Skin of body (tissue), 2 donors: ENCODE results near the gene EPHA4. TPM values are rescaled to one million over a fixed set of nuclear protein-coding genes. Genes with fewer than 3 reads are reported as not detected.
A peak's percentile ranks its signal among the peaks of the same experiment; 100 is the strongest.

ENCODE experiments used
- DNase-seq: peaks from one replicate; lab custom pipeline; 2025; lab: John Stamatoyannopoulos, UW
- total RNA-seq: library from RNA; depleted of rRNA; stranded (reverse); fragments of >200 nt; gene quantifications from one replicate; pipeline ENCODE4 v1.2.3, GENCODE V29; 2014

The EPHA4 gene
- total RNA-seq, 1 donor from 2014 or later: 51.2 TPM

- no peak for DNase-seq
These were observed 67.2 kb downstream of the EPHA4 start for GRCh38 chr2:221504905-221505304.

- no peak for DNase-seq
These were observed 68.1 kb downstream of the EPHA4 start for GRCh38 chr2:221503965-221504364.

- DNase-seq: no peak
These were observed 69.7 kb downstream of the EPHA4 start for GRCh38 chr2:221502270-221503010.

- DNase-seq: no peak
These were observed 70.2 kb downstream of the EPHA4 start for GRCh38 chr2:221501883-221502269.

- DNase-seq: no peak
These were observed 70.8 kb downstream of the EPHA4 start for GRCh38 chr2:221501210-221501882.

GRCh38 chr2:221500501-221501209 is 71.4 kb downstream of the EPHA4 start:
- no peak for DNase-seq

GRCh38 chr2:221495731-221496130 is 76.4 kb downstream of the EPHA4 start:
- no peak for DNase-seq

- DNase-seq: no peak
These were observed 77.5 kb downstream of the EPHA4 start for GRCh38 chr2:221494556-221494955.

- no peak for DNase-seq
These were observed 78.7 kb downstream of the EPHA4 start for GRCh38 chr2:221493391-221493790.

GRCh38 chr2:221492636-221493035 is 79.5 kb downstream of the EPHA4 start:
- peak; percentile 73 for DNase-seq

GRCh38 chr2:221490506-221491060 is 81.5 kb downstream of the EPHA4 start:
- DNase-seq: no peak

GRCh38 chr2:221488136-221488807 is 83.8 kb downstream of the EPHA4 start:
- no peak for DNase-seq

GRCh38 chr2:221486106-221486505 is 86.0 kb downstream of the EPHA4 start:
- DNase-seq: no peak

- peak; percentile 72 for DNase-seq
These were observed 86.6 kb downstream of the EPHA4 start for GRCh38 chr2:221485503-221485870.

- DNase-seq: no peak
These were observed 87.2 kb downstream of the EPHA4 start for GRCh38 chr2:221484761-221485502.

GRCh38 chr2:221482666-221483455 is 89.2 kb downstream of the EPHA4 start:
- peak; percentile 56 for DNase-seq

GRCh38 chr2:221480821-221481220 is 91.3 kb downstream of the EPHA4 start:
- DNase-seq: no peak

- DNase-seq: peak; percentile 93
These were observed 91.9 kb downstream of the EPHA4 start for GRCh38 chr2:221480163-221480562.

GRCh38 chr2:221478485-221478863 is 93.6 kb downstream of the EPHA4 start:
- DNase-seq: no peak
